Fibroblast of the conjunctiva (primary cell): ENCODE data around the gene NPAS3.
A peak's percentile ranks its signal among the peaks of the same experiment; 100 is the strongest.

Source experiments
- DNase-seq: peaks from one replicate; pipeline ENCODE4 v3.0.0-alpha.2; 2010; ENCODE audit warnings: low read depth

The NPAS3 gene

GRCh38 chr14:33756833-33757232 is 818.2 kb downstream of the NPAS3 start:
- no peak for DNase-seq

- no peak for DNase-seq
Observed at GRCh38 chr14:33758547-33758946, 819.9 kb downstream of the NPAS3 start.

- no peak for DNase-seq
Observed at GRCh38 chr14:33762161-33762851, 823.6 kb downstream of the NPAS3 start.

GRCh38 chr14:33764876-33765650 is 826.4 kb downstream of the NPAS3 start:
- DNase-seq = no peak

GRCh38 chr14:33767586-33768457 is 829.1 kb downstream of the NPAS3 start:
- DNase-seq = no peak

- no peak for DNase-seq
Observed at GRCh38 chr14:33768458-33768830, 829.8 kb downstream of the NPAS3 start.

- no peak for DNase-seq
Observed at GRCh38 chr14:33773205-33774030, 834.7 kb downstream of the NPAS3 start.

- no peak for DNase-seq
Observed at GRCh38 chr14:33774161-33774560, 835.5 kb downstream of the NPAS3 start.

- no peak for DNase-seq
Observed at GRCh38 chr14:33774723-33775470, 836.2 kb downstream of the NPAS3 start.

- DNase-seq = no peak
Observed at GRCh38 chr14:33776871-33777270, 838.2 kb downstream of the NPAS3 start.

- DNase-seq = no peak
Observed at GRCh38 chr14:33777681-33778080, 839.0 kb downstream of the NPAS3 start.

GRCh38 chr14:33780035-33780434 is 841.4 kb downstream of the NPAS3 start:
- DNase-seq = no peak

GRCh38 chr14:33781236-33781635 is 842.6 kb downstream of the NPAS3 start:
- no peak for DNase-seq

- DNase-seq = no peak
Observed at GRCh38 chr14:33782923-33783322, 844.2 kb downstream of the NPAS3 start.

- no peak for DNase-seq
Observed at GRCh38 chr14:33786091-33786825, 847.6 kb downstream of the NPAS3 start.

- DNase-seq = no peak
Observed at GRCh38 chr14:33788161-33788560, 849.5 kb downstream of the NPAS3 start.

GRCh38 chr14:33790996-33791395 is 852.3 kb downstream of the NPAS3 start:
- no peak for DNase-seq

- DNase-seq = no peak
Observed at GRCh38 chr14:33792009-33792719, 853.5 kb downstream of the NPAS3 start.

GRCh38 chr14:33792720-33793368 is 854.2 kb downstream of the NPAS3 start:
- peak; percentile 71 for DNase-seq
